HepG2 (cell line): ENCODE data around the gene ITPRIP. TPM values are rescaled to one million over a fixed set of nuclear protein-coding genes. Genes with fewer than 3 reads are reported as not detected.

Experiments
- DPF2 ChIP-seq: sonication (generic); formaldehyde crosslinking; IDR thresholded peaks from 2 replicates; pipeline ENCODE4 v1.4.0; 2020; ENCODE audit warnings: mild to moderate bottlenecking, low read depth, missing genetic modification reagents, borderline replicate concordance
- ESRRA ChIP-seq: sonication (generic); formaldehyde crosslinking; IDR thresholded peaks from 2 replicates; pipeline ENCODE4 v1.5.1; 2020; ENCODE audit warnings: mild to moderate bottlenecking, low read depth, missing genetic modification reagents
- FOXO4 ChIP-seq: sonication (generic); formaldehyde crosslinking; conservative IDR thresholded peaks from 2 replicates; pipeline ENCODE4 v1.8.1; 2023; ENCODE audit warnings: missing genetic modification reagents
- HINFP ChIP-seq: sonication (generic); formaldehyde crosslinking; IDR thresholded peaks from 2 replicates; pipeline ENCODE4 v1.4.0; 2020; ENCODE audit warnings: low read depth, mild to moderate bottlenecking, missing genetic modification reagents
- HOXD1 ChIP-seq: sonication (generic); formaldehyde crosslinking; IDR thresholded peaks from 2 replicates; pipeline ENCODE4 v1.5.0; 2020; ENCODE audit warnings: missing genetic modification reagents
- KLF12 ChIP-seq: sonication (generic); formaldehyde crosslinking; IDR thresholded peaks from 2 replicates; pipeline ENCODE4 v1.4.0; 2020; ENCODE audit warnings: missing genetic modification reagents, borderline replicate concordance
- MED1 ChIP-seq: sonication (generic); formaldehyde crosslinking; IDR thresholded peaks from 2 replicates; pipeline ENCODE4 v1.4.0; 2020; ENCODE audit warnings: missing genetic modification reagents
- MEIS2 ChIP-seq: sonication (generic); formaldehyde crosslinking; IDR thresholded peaks from 2 replicates; pipeline ENCODE4 v1.9.0; 2021; ENCODE audit warnings: mild to moderate bottlenecking, missing genetic modification reagents
- MIER2 ChIP-seq: IDR thresholded peaks from 2 replicates; pipeline ENCODE4 v1.6.1; 2016; ENCODE audit warnings: missing biosample characterization, missing genetic modification reagents
- NFIC ChIP-seq: IDR thresholded peaks from 2 replicates; pipeline ENCODE4 v1.6.1; 2012; ENCODE audit warnings: mild to moderate bottlenecking, low read length, inconsistent platforms
- NFKBIZ ChIP-seq: IDR thresholded peaks from 2 replicates; pipeline ENCODE4 v1.6.1; 2018; ENCODE audit warnings: missing genetic modification reagents, missing compliant biosample characterization
- PAF1 ChIP-seq: IDR thresholded peaks from 2 replicates; pipeline ENCODE4 v1.6.1; 2016; ENCODE audit warnings: missing genetic modification reagents, missing compliant biosample characterization
- POLR2AphosphoS2 ChIP-seq: IDR thresholded peaks from 2 replicates; pipeline ENCODE4 v1.6.1; 2011; ENCODE audit warnings: low read depth, low read length, improper control_type of control experiment
- RBAK ChIP-seq: sonication (generic); formaldehyde crosslinking; IDR thresholded peaks from 2 replicates; pipeline ENCODE4 v1.5.1; 2020; ENCODE audit warnings: mild to moderate bottlenecking, missing genetic modification reagents
- RCOR2 ChIP-seq: IDR thresholded peaks from 2 replicates; pipeline ENCODE4 v1.6.1; 2016; ENCODE audit warnings: missing biosample characterization, missing genetic modification reagents
- TMF1 ChIP-seq: sonication (generic); formaldehyde crosslinking; IDR thresholded peaks from 2 replicates; pipeline ENCODE4 v1.8.1; 2022; ENCODE audit warnings: low read depth, missing genetic modification reagents
- ZFYVE20 ChIP-seq: sonication (generic); formaldehyde crosslinking; IDR thresholded peaks from 2 replicates; pipeline ENCODE4 v1.8.0; 2023; ENCODE audit warnings: low read depth, mild to moderate bottlenecking, moderate library complexity, missing genetic modification reagents, borderline replicate concordance
- ZNF274 ChIP-seq: sonication (generic); formaldehyde crosslinking; IDR thresholded peaks from 2 replicates; pipeline ENCODE4 v1.5.1; 2020; ENCODE audit warnings: mild to moderate bottlenecking, missing genetic modification reagents
- ZNF34 ChIP-seq: sonication (generic); formaldehyde crosslinking; IDR thresholded peaks from 2 replicates; pipeline ENCODE4 v1.4.0; 2020; ENCODE audit warnings: mild to moderate bottlenecking, missing genetic modification reagents, borderline replicate concordance
- ZNF670 ChIP-seq: sonication (generic); formaldehyde crosslinking; IDR thresholded peaks from 2 replicates; pipeline ENCODE4 v1.8.0; 2022; ENCODE audit warnings: mild to moderate bottlenecking, missing genetic modification reagents, borderline replicate concordance
- ZNF772 ChIP-seq: sonication (generic); formaldehyde crosslinking; IDR thresholded peaks from 2 replicates; pipeline ENCODE4 v1.5.0; 2020; ENCODE audit warnings: mild to moderate bottlenecking, missing genetic modification reagents
- ZNF883 ChIP-seq: sonication (generic); formaldehyde crosslinking; IDR thresholded peaks from 2 replicates; pipeline ENCODE4 v1.5.1; 2020; ENCODE audit warnings: mild to moderate bottlenecking, missing genetic modification reagents; ENCODE audit errors: not compliant biosample characterization
- ZSCAN25 ChIP-seq: sonication (generic); formaldehyde crosslinking; IDR thresholded peaks from 2 replicates; pipeline ENCODE4 v1.8.0; 2022; ENCODE audit warnings: mild to moderate bottlenecking, missing genetic modification reagents
- polyA plus RNA-seq, 8 experiments: library from polyadenylated mRNA; depleted of rRNA in 3 of 8; stranded (reverse) in 7 of 8; unstranded in 1 of 8; fragments of >200 nt; fragmentation: Illumina TruSeq in 4 of 8; extraction: Trizol in 4 of 8; gene quantifications; 2 replicates each; pipeline versions ENCODE4 v1.2.1 to v1.2.3, GENCODE V29; 2011 to 2016; ENCODE audit warnings: low read depth in 4 of 8, missing spikeins in 1 of 8, mixed read lengths in 1 of 8; ENCODE audit not compliant: insufficient read depth in 1 of 8
- total RNA-seq, 5 experiments: library from RNA; depleted of rRNA; stranded (reverse); fragments of >200 nt; fragmentation: Illumina TruSeq; extraction: Trizol; gene quantifications; 2 replicates each; pipeline ENCODE4 v1.2.3, GENCODE V29; 2016; ENCODE audit warnings: low read depth in 1 of 5
- TF ChIP-seq, protein P1 (sequence below): sonication (generic); formaldehyde crosslinking; IDR thresholded peaks from 2 replicates; pipeline ENCODE4 v1.4.0; 2020; ENCODE audit warnings: missing genetic modification reagents, borderline replicate concordance
- TF ChIP-seq, protein P2 (sequence below): sonication (generic); formaldehyde crosslinking; IDR thresholded peaks from 2 replicates; pipeline ENCODE4 v1.5.0; 2020; ENCODE audit warnings: missing genetic modification reagents, mild to moderate bottlenecking, borderline replicate concordance

Gene ITPRIP
- total and polyA plus RNA-seq, 2 of the 13 experiments (the other 11 are each of a cell fraction or from before 2014, with no cell fraction given) = 1.00 to 2.8 TPM

- TF ChIP-seq MED1 (CRISPR knock-in tag) (0 out of 2 replicates have a peak, but pooled peaks have one; percentile 29), RBAK (CRISPR knock-in tag) (no peak), ZNF670 (CRISPR knock-in tag) (no peak), DPF2 (CRISPR knock-in tag) (no peak), HINFP (CRISPR knock-in tag) (peak; percentile 99), ESRRA (CRISPR knock-in tag) (no peak), HOXD1 (CRISPR knock-in tag) (no peak), MIER2 (no peak), FOXO4 (CRISPR knock-in tag) (no peak), PAF1 (CRISPR knock-in tag) (no peak), TMF1 (no peak), ZNF274 (CRISPR knock-in tag) (0 out of 2 replicates have a peak, but pooled peaks have one; percentile 20), POLR2AphosphoS2 (no peak), ZSCAN25 (CRISPR knock-in tag) (no peak), NFIC (no peak), ZNF34 (CRISPR knock-in tag) (no peak), MEIS2 (CRISPR knock-in tag) (no peak), KLF12 (CRISPR knock-in tag) (no peak), RCOR2 (CRISPR knock-in tag) (no peak), ZNF883 (CRISPR knock-in tag) (no peak), ZNF772 (CRISPR knock-in tag) (no peak), ZFYVE20 (CRISPR knock-in tag) (no peak), NFKBIZ (no peak)
- TF ChIP-seq, protein P1, sequence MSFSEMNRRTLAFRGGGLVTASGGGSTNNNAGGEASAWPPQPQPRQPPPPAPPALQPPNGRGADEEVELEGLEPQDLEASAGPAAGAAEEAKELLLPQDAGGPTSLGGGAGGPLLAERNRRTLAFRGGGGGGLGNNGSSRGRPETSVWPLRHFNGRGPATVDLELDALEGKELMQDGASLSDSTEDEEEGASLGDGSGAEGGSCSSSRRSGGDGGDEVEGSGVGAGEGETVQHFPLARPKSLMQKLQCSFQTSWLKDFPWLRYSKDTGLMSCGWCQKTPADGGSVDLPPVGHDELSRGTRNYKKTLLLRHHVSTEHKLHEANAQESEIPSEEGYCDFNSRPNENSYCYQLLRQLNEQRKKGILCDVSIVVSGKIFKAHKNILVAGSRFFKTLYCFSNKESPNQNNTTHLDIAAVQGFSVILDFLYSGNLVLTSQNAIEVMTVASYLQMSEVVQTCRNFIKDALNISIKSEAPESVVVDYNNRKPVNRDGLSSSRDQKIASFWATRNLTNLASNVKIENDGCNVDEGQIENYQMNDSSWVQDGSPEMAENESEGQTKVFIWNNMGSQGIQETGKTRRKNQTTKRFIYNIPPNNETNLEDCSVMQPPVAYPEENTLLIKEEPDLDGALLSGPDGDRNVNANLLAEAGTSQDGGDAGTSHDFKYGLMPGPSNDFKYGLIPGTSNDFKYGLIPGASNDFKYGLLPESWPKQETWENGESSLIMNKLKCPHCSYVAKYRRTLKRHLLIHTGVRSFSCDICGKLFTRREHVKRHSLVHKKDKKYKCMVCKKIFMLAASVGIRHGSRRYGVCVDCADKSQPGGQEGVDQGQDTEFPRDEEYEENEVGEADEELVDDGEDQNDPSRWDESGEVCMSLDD (CRISPR knock-in tag) = no peak
- TF ChIP-seq, protein P2, sequence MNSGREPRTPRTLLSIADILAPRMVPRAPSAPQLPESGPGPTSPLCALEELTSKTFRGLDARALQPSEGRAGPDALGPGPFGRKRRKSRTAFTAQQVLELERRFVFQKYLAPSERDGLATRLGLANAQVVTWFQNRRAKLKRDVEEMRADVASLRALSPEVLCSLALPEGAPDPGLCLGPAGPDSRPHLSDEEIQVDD = no peak
These were observed 63.2 kb downstream of the ITPRIP start (continued) for GRCh38 chr10:104274762-104275721.
